H1 (cell line): ENCODE results near the gene SOSTDC1. TPM values are rescaled to one million over a fixed set of nuclear protein-coding genes. Genes with fewer than 3 reads are reported as not detected.

Experiments used
- CTCF ChIA-PET: fragments of 300-600 bp; sonication (Branson Sonifier 250); formaldehyde crosslinking; loops from one replicate; lab custom pipeline; 2021; ENCODE audit not compliant: partially characterized antibody; lab: Charles Lee
- POLR2A ChIA-PET: fragments of 300-600 bp; sonication (Branson Sonifier 250); formaldehyde crosslinking; loops from one replicate; lab custom pipeline; 2021; ENCODE audit warnings: inconsistent platforms; ENCODE audit not compliant: partially characterized antibody; lab: Charles Lee
- DNase-seq, 2 experiments: peaks; one replicate each; pipeline versions ENCODE4 v3.0.0 to v3.0.0-alpha.2; 2010 to 2022; ENCODE audit warnings: low spot score in 2 of 2, low read depth in 1 of 2, mixed read lengths in 1 of 2
- FAIRE-seq: peaks from 2 replicates; lab custom pipeline; 2011; peaks lifted over from hg19 to GRCh38; lab: Jason Lieb, UNC
- H2AFZ ChIP-seq: 2 replicates; pipeline ENCODE4 v1.8.1; 2012; ENCODE audit warnings: low read length, inconsistent platforms
- H2AK5ac ChIP-seq: 2 replicates; pipeline ENCODE4 v1.6.1; 2013; ENCODE audit warnings: low read depth, low read length
- H2BK120ac ChIP-seq: replicated peaks from 2 replicates; pipeline ENCODE3; 2013; ENCODE audit warnings: low read depth, low read length, inconsistent platforms
- H2BK12ac ChIP-seq: 2 replicates; pipeline ENCODE4 v1.6.1; 2013; ENCODE audit warnings: low read depth, low read length
- H2BK15ac ChIP-seq: 2 replicates; pipeline ENCODE4 v1.6.1; 2013; ENCODE audit warnings: low read length
- H2BK20ac ChIP-seq: 2 replicates; pipeline ENCODE4 v1.6.1; 2013; ENCODE audit warnings: low read length
- H2BK5ac ChIP-seq: 2 replicates; pipeline ENCODE4 v1.6.1; 2013; ENCODE audit warnings: low read depth, low read length
- H3K14ac ChIP-seq: 2 replicates; pipeline ENCODE4 v1.6.1; 2013; ENCODE audit warnings: inconsistent platforms; ENCODE audit not compliant: insufficient read length
- H3K18ac ChIP-seq: 2 replicates; pipeline ENCODE4 v1.6.1; 2013; ENCODE audit warnings: low read length; ENCODE audit errors: extremely low read depth
- H3K23ac ChIP-seq: 2 replicates; pipeline ENCODE4 v1.6.1; 2013; ENCODE audit warnings: inconsistent platforms; ENCODE audit not compliant: insufficient read length
- H3K23me2 ChIP-seq: 2 replicates; pipeline ENCODE4 v1.6.1; 2013; ENCODE audit warnings: low read depth, low read length
- H3K27ac ChIP-seq: 2 replicates; pipeline ENCODE4 v1.6.1; 2011; ENCODE audit warnings: low read depth, low read length, inconsistent platforms
- H3K27me3 ChIP-seq, 4 experiments: replicated peaks in 1 of 4; 1 replicate in 1 of 4; 2 replicates in 3 of 4; pipeline versions ENCODE4 v1.6.1 to v1.8.1; 2011 to 2013; ENCODE audit warnings: low read length in 3 of 4, mild to moderate bottlenecking in 3 of 4, inconsistent platforms in 2 of 4, mixed read lengths in 2 of 4, moderate library complexity in 1 of 4; ENCODE audit not compliant: control insufficient read depth in 3 of 4, insufficient read depth in 3 of 4; ENCODE audit errors: extremely low read depth in 1 of 4
- H3K36me3 ChIP-seq, 4 experiments: 2 replicates each; pipeline versions ENCODE4 v1.6.1 to v1.8.1; 2011 to 2013; ENCODE audit warnings: mild to moderate bottlenecking in 4 of 4, low read length in 3 of 4, moderate library complexity in 2 of 4, control low read depth in 1 of 4, inconsistent platforms in 1 of 4; ENCODE audit not compliant: insufficient read depth in 4 of 4, control insufficient read depth in 2 of 4
- H3K4ac ChIP-seq: replicated peaks from 2 replicates; pipeline ENCODE3; 2013; ENCODE audit warnings: low read length, low read depth, mixed read lengths, inconsistent platforms; ENCODE audit not compliant: insufficient read length
- H3K4me1 ChIP-seq, 4 experiments: replicated peaks in 1 of 4; 1 replicate in 1 of 4; 2 replicates in 3 of 4; pipeline versions ENCODE4 v1.6.1 to v1.8.1; 2011 to 2013; ENCODE audit warnings: low read length in 3 of 4, inconsistent platforms in 2 of 4, mixed read lengths in 1 of 4; ENCODE audit not compliant: insufficient read depth in 4 of 4, control insufficient read depth in 3 of 4
- H3K4me2 ChIP-seq, 2 experiments: 2 replicates each; pipeline versions ENCODE4 v1.6.1 to v1.8.1; 2011 to 2013; ENCODE audit warnings: low read depth in 2 of 2, low read length in 2 of 2, control low read depth in 1 of 2, inconsistent platforms in 1 of 2, mild to moderate bottlenecking in 1 of 2; ENCODE audit not compliant: insufficient read depth in 1 of 2
- H3K4me3 ChIP-seq, 4 experiments: fragments of 200-600, 300-600 bp in 1 of 4; sonication (generic), shearing (Covaris generic), sonication (Bioruptor Twin) in 1 of 4; 2 replicates each; pipeline versions ENCODE4 v1.5.1 to v1.8.1; 2011 to 2016; ENCODE audit warnings: low read length in 4 of 4, low read depth in 3 of 4, control low read depth in 2 of 4, inconsistent platforms in 2 of 4, mild to moderate bottlenecking in 2 of 4, mixed read lengths in 1 of 4, moderate library complexity in 1 of 4; ENCODE audit not compliant: insufficient read depth in 2 of 4; ENCODE audit errors: extremely low read depth in 1 of 4
- H3K56ac ChIP-seq: replicated peaks from 2 replicates; pipeline ENCODE3; 2013; ENCODE audit warnings: low read depth, mild to moderate bottlenecking, mixed read lengths, low read length, inconsistent platforms; ENCODE audit not compliant: insufficient read length
- H3K79me1 ChIP-seq: 2 replicates; pipeline ENCODE4 v1.6.1; 2013; ENCODE audit warnings: low read depth, low read length, control low read depth
- H3K79me2 ChIP-seq, 2 experiments: 2 replicates each; pipeline versions ENCODE4 v1.6.1 to v1.8.1; 2012 to 2013; ENCODE audit warnings: low read length in 2 of 2, mild to moderate bottlenecking in 2 of 2, inconsistent platforms in 1 of 2; ENCODE audit not compliant: insufficient read depth in 2 of 2, control insufficient read depth in 1 of 2
- H3K9ac ChIP-seq, 4 experiments: replicated peaks in 1 of 4; 1 replicate in 1 of 4; 2 replicates in 3 of 4; pipeline versions ENCODE4 v1.6.1 to v1.8.1; 2011 to 2013; ENCODE audit warnings: low read depth in 3 of 4, low read length in 3 of 4, control low read depth in 2 of 4, mild to moderate bottlenecking in 2 of 4, moderate library complexity in 2 of 4, inconsistent platforms in 1 of 4; ENCODE audit errors: extremely low read depth in 1 of 4
- H3K9me3 ChIP-seq, 2 experiments: 2 replicates each; pipeline versions ENCODE4 v1.6.1 to v1.8.1; 2012 to 2013; ENCODE audit warnings: mild to moderate bottlenecking in 2 of 2, moderate library complexity in 2 of 2, control low read depth in 1 of 2, inconsistent platforms in 1 of 2, low read depth in 1 of 2, low read length in 1 of 2, mixed read lengths in 1 of 2; ENCODE audit not compliant: insufficient read depth in 2 of 2
- H4K20me1 ChIP-seq, 2 experiments: replicated peaks in 1 of 2; 2 replicates each; pipeline versions ENCODE3 to v1.8.1; 2011 to 2013; ENCODE audit warnings: inconsistent platforms in 2 of 2, low read length in 2 of 2, mild to moderate bottlenecking in 1 of 2; ENCODE audit not compliant: insufficient read depth in 2 of 2, control insufficient read depth in 1 of 2
- H4K5ac ChIP-seq: 2 replicates; pipeline ENCODE4 v1.6.1; 2013; ENCODE audit warnings: low read length, low read depth, mixed read lengths, inconsistent platforms; ENCODE audit not compliant: insufficient read length
- H4K8ac ChIP-seq: 2 replicates; pipeline ENCODE4 v1.8.0; 2013; ENCODE audit warnings: mild to moderate bottlenecking, moderate library complexity, low read length, inconsistent platforms; ENCODE audit not compliant: insufficient read depth; ENCODE audit errors: extremely low read depth
- H4K91ac ChIP-seq: replicated peaks from 2 replicates; pipeline ENCODE3; 2013; ENCODE audit warnings: low read length, mixed read lengths, inconsistent platforms; ENCODE audit not compliant: insufficient read length
- CREB1 ChIP-seq: IDR thresholded peaks from 2 replicates; pipeline ENCODE4 v1.6.1; 2012; ENCODE audit warnings: inconsistent platforms
- HDAC2 ChIP-seq, 2 experiments: fragments of 300-600 bp in 1 of 2; sonication (generic) in 1 of 2; IDR thresholded peaks; 2 replicates each; pipeline ENCODE4 v1.6.1; 2011 to 2012; ENCODE audit warnings: low read depth in 2 of 2, low read length in 2 of 2, mild to moderate bottlenecking in 2 of 2, moderate library complexity in 2 of 2, borderline replicate concordance in 1 of 2, inconsistent platforms in 1 of 2
- SP4 ChIP-seq: IDR thresholded peaks from 2 replicates; pipeline ENCODE4 v1.6.1; 2012; ENCODE audit warnings: low read length, inconsistent platforms
- TEAD4 ChIP-seq: IDR thresholded peaks from 2 replicates; pipeline ENCODE4 v1.6.1; 2012; ENCODE audit warnings: low read depth, low read length, inconsistent platforms, mixed read lengths
- WGBS, 2 experiments: shearing (Covaris generic) in 1 of 2; methylation state at CpG; one replicate each; pipeline versions ENCODE4 v1.1.6 to v1.1.7; 2013 to 2015; ENCODE audit warnings: low lambda C conversion rate in 2 of 2, mixed read lengths in 2 of 2, inconsistent platforms in 1 of 2, low coverage in 1 of 2, missing lambda C conversion rate in 1 of 2; ENCODE audit not compliant: insufficient replicate concordance in 2 of 2, insufficient coverage in 1 of 2, insufficient read length in 1 of 2; ENCODE audit errors: extremely low coverage in 1 of 2, missing lambda C conversion rate in 1 of 2; 5-methylcytosine and 5-hydroxymethylcytosine counted together
- polyA plus RNA-seq, 7 experiments: library from polyadenylated mRNA; depleted of rRNA in 3 of 7; stranded (reverse) in 5 of 7; unstranded in 2 of 7; fragments of >200 nt in 5 of 7; fragments of 200-250 nt in 2 of 7; gene quantifications; 1 replicate in 5 of 7; 2 replicates in 1 of 7; 4 replicates in 1 of 7; pipeline versions ENCODE4 v1.2.1 to v1.2.3, GENCODE V29; 2011 to 2013; ENCODE audit warnings: missing spikeins in 2 of 7, mixed read lengths in 2 of 7
- total RNA-seq: library from RNA; stranded (reverse); fragmentation: NEBNext Ultra II Directional; extraction: Animal tissue kit (Norgen Biotek cat#: 25700); gene quantifications from 2 replicates; pipeline ENCODE4 v1.2.1, GENCODE V29; 2021

Gene SOSTDC1
- total and polyA plus RNA-seq, 2 of the 8 experiments (the other 6 are each of a cell fraction or from before 2014, with no cell fraction given): 0.35 to 0.79 TPM

DNA sequence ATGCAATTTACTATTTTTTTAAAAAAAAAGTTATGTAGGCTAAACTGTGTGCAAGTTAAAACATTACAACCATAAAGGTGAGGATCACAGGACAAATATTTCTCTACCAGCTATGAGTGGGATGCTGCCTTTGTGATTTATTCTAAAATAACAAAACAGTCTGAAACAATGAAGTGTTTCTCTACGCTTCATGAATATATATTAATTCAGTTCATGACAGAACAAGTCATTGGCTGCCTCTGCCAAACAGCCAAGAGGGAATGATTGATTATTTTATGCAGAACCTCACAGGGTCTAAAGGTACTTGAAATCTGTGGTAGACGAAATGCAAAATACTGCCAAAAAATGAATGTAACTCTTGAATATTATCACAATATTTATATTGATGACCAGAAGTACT, 29.0 kb upstream of the SOSTDC1 start:
- no peaks in the 10 kb centered on the region for H3K36me3 ChIP-seq
- no peak overlapping the region for H4K91ac ChIP-seq
- POLR2A ChIA-PET: no interaction called here
- FAIRE-seq: no peak
- no peaks in the 10 kb centered on the region for H3K9me3 ChIP-seq
- no peak overlapping the region for H2BK5ac ChIP-seq
- no peak overlapping the region for H3K4ac ChIP-seq
- H3K56ac ChIP-seq: no peak overlapping the region
- no peak overlapping the region for H3K18ac ChIP-seq
- no peak for TF ChIP-seq SP4
- TF ChIP-seq TEAD4: no peak
- no peak for TF ChIP-seq CREB1
- no peak for TF ChIP-seq HDAC2 (IDR thresholded peaks at IDR 0.05; ENCODE audit: borderline replicate concordance in 1 of 2, low read depth in 2 of 2, low read length in 2 of 2)
- TF ChIP-seq, all 59 proteins: peak for 0
- Histone ChIP-seq H2BK15ac (no peak overlapping the region), H3K9ac (no peak overlapping the region), H3K14ac (no peak overlapping the region), H3K4me2 (no peak overlapping the region), H3K79me2 (no peaks in the 10 kb centered on the region), H3K4me1 (no peaks in the 10 kb centered on the region), H4K8ac (no peak overlapping the region), H3K4me3 (no peak overlapping the region), H4K5ac (no peak overlapping the region), H2BK120ac (no peak overlapping the region), H2AK5ac (no peak overlapping the region), H2AFZ (no peak overlapping the region), H3K27ac (no peak overlapping the region), H2BK12ac (no peak overlapping the region), H2BK20ac (no peak overlapping the region), H3K23me2 (no peaks in the 10 kb centered on the region), H3K27me3 (no peaks in the 10 kb centered on the region), H3K79me1 (no peaks in the 10 kb centered on the region), H4K20me1 (no peaks in the 10 kb centered on the region), H3K23ac (no peak overlapping the region)
- no peak for DNase-seq
- CTCF ChIA-PET: interaction anchor here (1.2 to 1.8 kb wide), 3 partner anchors 10 to 27 kb away, joined by 3 to 5 read pairs (median 4); no protein-coding TSS in a partner anchor
- WGBS, 2 experiments: 86% methylated on average over 2 of the region's 2 CpGs; no CpG with 5 or more reads in 1 of the 2 experiments
